AG04450 (cell line): ENCODE results near the gene CASK. TPM values are rescaled to one million over a fixed set of nuclear protein-coding genes. Genes with fewer than 3 reads are reported as not detected.

Experiments used
- CTCF ChIA-PET: fragments of 300-600, 350-600 bp; formaldehyde crosslinking; extraction: SDS; loops from one replicate; lab custom pipeline; 2022; ENCODE audit warnings: antibody characterized with exemption, inconsistent platforms; lab: Charles Lee
- POLR2A ChIA-PET: fragments of 350-600 bp; formaldehyde crosslinking; extraction: SDS; loops from one replicate; lab custom pipeline; 2021; ENCODE audit warnings: antibody characterized with exemption, inconsistent platforms; lab: Yijun Ruan, JAX
- DNase-seq: peaks from one replicate; pipeline ENCODE4 v3.0.0-alpha.2; 2011; ENCODE audit warnings: low read depth, low spot score
- H3K27ac ChIP-seq: one replicate; pipeline ENCODE4 v1.5.1; 2012; ENCODE audit warnings: low read depth, low read length, control low read depth
- H3K27me3 ChIP-seq: one replicate; pipeline ENCODE4 v1.6.0; 2012; ENCODE audit warnings: low read length; ENCODE audit not compliant: control insufficient read depth, insufficient read depth
- H3K4me3 ChIP-seq: 2 replicates; pipeline ENCODE4 v1.5.1; 2011; ENCODE audit warnings: mild to moderate bottlenecking, low read depth, low read length, control low read depth
- H3K9me3 ChIP-seq: 2 replicates; pipeline ENCODE4 v1.5.1; 2012; ENCODE audit warnings: low read length; ENCODE audit not compliant: control insufficient read depth, insufficient read depth
- CTCF ChIP-seq: IDR thresholded peaks from 2 replicates; pipeline ENCODE4 v1.5.1; 2011; ENCODE audit warnings: low read depth, low read length, control low read depth, inconsistent platforms
- polyA plus RNA-seq: library from polyadenylated mRNA; depleted of rRNA; stranded (reverse); fragments of >200 nt; gene quantifications from 2 replicates; pipeline ENCODE4 v1.2.3, GENCODE V29; 2011

The CASK gene
- polyA plus RNA-seq, 1 experiment = 30.0 TPM

- no peak for TF ChIP-seq CTCF
- ChIA-PET POLR2A (no interaction called here), CTCF (no interaction called here)
- DNase-seq = no peak
- H3K27me3 ChIP-seq = no peaks in the 10 kb centered on the region
- no peak overlapping the region for H3K27ac ChIP-seq
- H3K9me3 ChIP-seq = no peaks in the 10 kb centered on the region
- H3K4me3 ChIP-seq = no peak overlapping the region
Observed at GRCh38 chrX:41822892-41823291, 100.5 kb downstream of the CASK start.

GRCh38 chrX:41808047-41808446, 115.3 kb downstream of the CASK start:
- Histone ChIP-seq H3K4me3 (no peak overlapping the region), H3K9me3 (no peaks in the 10 kb centered on the region; the same call in 1 of the 2 replicates), H3K27me3 (no peaks in the 10 kb centered on the region), H3K27ac (no peak overlapping the region)
- ChIA-PET CTCF (interaction anchor here (1.9 kb wide), 1 partner anchor 9 kb away, joined by 6 read pairs; no protein-coding TSS in a partner anchor), POLR2A (no interaction called here)
- TF ChIP-seq CTCF = no peak
- DNase-seq = no peak

- no peaks in the 10 kb centered on the region for H3K9me3 ChIP-seq
- no peak overlapping the region for H3K4me3 ChIP-seq
- no peaks in the 10 kb centered on the region for H3K27me3 ChIP-seq
- CTCF ChIA-PET = no interaction called here
- POLR2A ChIA-PET = no interaction called here
- no peak overlapping the region for H3K27ac ChIP-seq
- TF ChIP-seq CTCF = no peak
- no peak for DNase-seq
Observed at GRCh38 chrX:41802958-41803357, 120.4 kb downstream of the CASK start.

GRCh38 chrX:41799661-41800060, 123.7 kb downstream of the CASK start:
- Histone ChIP-seq H3K27me3 (no peaks in the 10 kb centered on the region), H3K27ac (no peak overlapping the region), H3K9me3 (no peaks in the 10 kb centered on the region), H3K4me3 (no peak overlapping the region)
- POLR2A ChIA-PET = no interaction called here
- CTCF ChIA-PET = interaction anchor here (0.8 kb wide), 1 partner anchor 29 kb away, joined by 3 read pairs; no protein-coding TSS in a partner anchor
- TF ChIP-seq CTCF = no peak
- no peak for DNase-seq

GRCh38 chrX:41796577-41796976, 126.8 kb downstream of the CASK start:
- Histone ChIP-seq H3K27me3 (no peaks in the 10 kb centered on the region), H3K27ac (no peak overlapping the region), H3K4me3 (no peak overlapping the region), H3K9me3 (no peaks in the 10 kb centered on the region)
- ChIA-PET CTCF (interaction anchor here (0.6 kb wide), 1 partner anchor 10 kb away, joined by 3 read pairs; no protein-coding TSS in a partner anchor), POLR2A (no interaction called here)
- no peak for TF ChIP-seq CTCF
- no peak for DNase-seq
